H1 (cell line): Measurements from ENCODE around the gene GFY. TPM values are rescaled to one million over a fixed set of nuclear protein-coding genes. Genes with fewer than 3 reads are reported as not detected.

Experiments used
- CTCF ChIA-PET: fragments of 300-600 bp; sonication (Branson Sonifier 250); formaldehyde crosslinking; loops from one replicate; lab custom pipeline; 2021; ENCODE audit not compliant: partially characterized antibody; lab: Charles Lee
- POLR2A ChIA-PET: fragments of 300-600 bp; sonication (Branson Sonifier 250); formaldehyde crosslinking; loops from one replicate; lab custom pipeline; 2021; ENCODE audit warnings: inconsistent platforms; ENCODE audit not compliant: partially characterized antibody; lab: Charles Lee
- DNase-seq, 2 experiments: peaks; one replicate each; pipeline versions ENCODE4 v3.0.0 to v3.0.0-alpha.2; 2010 to 2022; ENCODE audit warnings: low spot score in 2 of 2, low read depth in 1 of 2, mixed read lengths in 1 of 2
- FAIRE-seq: peaks from 2 replicates; lab custom pipeline; 2011; peaks lifted over from hg19 to GRCh38; lab: Jason Lieb, UNC
- H2AFZ ChIP-seq: 2 replicates; pipeline ENCODE4 v1.8.1; 2012; ENCODE audit warnings: low read length, inconsistent platforms
- H2AK5ac ChIP-seq: 2 replicates; pipeline ENCODE4 v1.6.1; 2013; ENCODE audit warnings: low read depth, low read length
- H2BK120ac ChIP-seq: replicated peaks from 2 replicates; pipeline ENCODE3; 2013; ENCODE audit warnings: low read depth, low read length, inconsistent platforms
- H2BK12ac ChIP-seq: 2 replicates; pipeline ENCODE4 v1.6.1; 2013; ENCODE audit warnings: low read depth, low read length
- H2BK15ac ChIP-seq: 2 replicates; pipeline ENCODE4 v1.6.1; 2013; ENCODE audit warnings: low read length
- H2BK20ac ChIP-seq: 2 replicates; pipeline ENCODE4 v1.6.1; 2013; ENCODE audit warnings: low read length
- H2BK5ac ChIP-seq: 2 replicates; pipeline ENCODE4 v1.6.1; 2013; ENCODE audit warnings: low read depth, low read length
- H3K14ac ChIP-seq: 2 replicates; pipeline ENCODE4 v1.6.1; 2013; ENCODE audit warnings: inconsistent platforms; ENCODE audit not compliant: insufficient read length
- H3K18ac ChIP-seq: 2 replicates; pipeline ENCODE4 v1.6.1; 2013; ENCODE audit warnings: low read length; ENCODE audit errors: extremely low read depth
- H3K23ac ChIP-seq: 2 replicates; pipeline ENCODE4 v1.6.1; 2013; ENCODE audit warnings: inconsistent platforms; ENCODE audit not compliant: insufficient read length
- H3K23me2 ChIP-seq: 2 replicates; pipeline ENCODE4 v1.6.1; 2013; ENCODE audit warnings: low read depth, low read length
- H3K27ac ChIP-seq: 2 replicates; pipeline ENCODE4 v1.6.1; 2011; ENCODE audit warnings: low read depth, low read length, inconsistent platforms
- H3K27me3 ChIP-seq, 4 experiments: replicated peaks in 1 of 4; 1 replicate in 1 of 4; 2 replicates in 3 of 4; pipeline versions ENCODE4 v1.6.1 to v1.8.1; 2011 to 2013; ENCODE audit warnings: low read length in 3 of 4, mild to moderate bottlenecking in 3 of 4, inconsistent platforms in 2 of 4, mixed read lengths in 2 of 4, moderate library complexity in 1 of 4; ENCODE audit not compliant: control insufficient read depth in 3 of 4, insufficient read depth in 3 of 4; ENCODE audit errors: extremely low read depth in 1 of 4
- H3K36me3 ChIP-seq, 4 experiments: 2 replicates each; pipeline versions ENCODE4 v1.6.1 to v1.8.1; 2011 to 2013; ENCODE audit warnings: mild to moderate bottlenecking in 4 of 4, low read length in 3 of 4, moderate library complexity in 2 of 4, control low read depth in 1 of 4, inconsistent platforms in 1 of 4; ENCODE audit not compliant: insufficient read depth in 4 of 4, control insufficient read depth in 2 of 4
- H3K4ac ChIP-seq: replicated peaks from 2 replicates; pipeline ENCODE3; 2013; ENCODE audit warnings: low read length, low read depth, mixed read lengths, inconsistent platforms; ENCODE audit not compliant: insufficient read length
- H3K4me1 ChIP-seq, 4 experiments: replicated peaks in 1 of 4; 1 replicate in 1 of 4; 2 replicates in 3 of 4; pipeline versions ENCODE4 v1.6.1 to v1.8.1; 2011 to 2013; ENCODE audit warnings: low read length in 3 of 4, inconsistent platforms in 2 of 4, mixed read lengths in 1 of 4; ENCODE audit not compliant: insufficient read depth in 4 of 4, control insufficient read depth in 3 of 4
- H3K4me2 ChIP-seq, 2 experiments: 2 replicates each; pipeline versions ENCODE4 v1.6.1 to v1.8.1; 2011 to 2013; ENCODE audit warnings: low read depth in 2 of 2, low read length in 2 of 2, control low read depth in 1 of 2, inconsistent platforms in 1 of 2, mild to moderate bottlenecking in 1 of 2; ENCODE audit not compliant: insufficient read depth in 1 of 2
- H3K4me3 ChIP-seq, 4 experiments: fragments of 200-600, 300-600 bp in 1 of 4; sonication (generic), shearing (Covaris generic), sonication (Bioruptor Twin) in 1 of 4; 2 replicates each; pipeline versions ENCODE4 v1.5.1 to v1.8.1; 2011 to 2016; ENCODE audit warnings: low read length in 4 of 4, low read depth in 3 of 4, control low read depth in 2 of 4, inconsistent platforms in 2 of 4, mild to moderate bottlenecking in 2 of 4, mixed read lengths in 1 of 4, moderate library complexity in 1 of 4; ENCODE audit not compliant: insufficient read depth in 2 of 4; ENCODE audit errors: extremely low read depth in 1 of 4
- H3K56ac ChIP-seq: replicated peaks from 2 replicates; pipeline ENCODE3; 2013; ENCODE audit warnings: low read depth, mild to moderate bottlenecking, mixed read lengths, low read length, inconsistent platforms; ENCODE audit not compliant: insufficient read length
- H3K79me1 ChIP-seq: 2 replicates; pipeline ENCODE4 v1.6.1; 2013; ENCODE audit warnings: low read depth, low read length, control low read depth
- H3K79me2 ChIP-seq, 2 experiments: 2 replicates each; pipeline versions ENCODE4 v1.6.1 to v1.8.1; 2012 to 2013; ENCODE audit warnings: low read length in 2 of 2, mild to moderate bottlenecking in 2 of 2, inconsistent platforms in 1 of 2; ENCODE audit not compliant: insufficient read depth in 2 of 2, control insufficient read depth in 1 of 2
- H3K9ac ChIP-seq, 4 experiments: replicated peaks in 1 of 4; 1 replicate in 1 of 4; 2 replicates in 3 of 4; pipeline versions ENCODE4 v1.6.1 to v1.8.1; 2011 to 2013; ENCODE audit warnings: low read depth in 3 of 4, low read length in 3 of 4, control low read depth in 2 of 4, mild to moderate bottlenecking in 2 of 4, moderate library complexity in 2 of 4, inconsistent platforms in 1 of 4; ENCODE audit errors: extremely low read depth in 1 of 4
- H3K9me3 ChIP-seq, 2 experiments: 2 replicates each; pipeline versions ENCODE4 v1.6.1 to v1.8.1; 2012 to 2013; ENCODE audit warnings: mild to moderate bottlenecking in 2 of 2, moderate library complexity in 2 of 2, control low read depth in 1 of 2, inconsistent platforms in 1 of 2, low read depth in 1 of 2, low read length in 1 of 2, mixed read lengths in 1 of 2; ENCODE audit not compliant: insufficient read depth in 2 of 2
- H4K20me1 ChIP-seq, 2 experiments: replicated peaks in 1 of 2; 2 replicates each; pipeline versions ENCODE3 to v1.8.1; 2011 to 2013; ENCODE audit warnings: inconsistent platforms in 2 of 2, low read length in 2 of 2, mild to moderate bottlenecking in 1 of 2; ENCODE audit not compliant: insufficient read depth in 2 of 2, control insufficient read depth in 1 of 2
- H4K5ac ChIP-seq: 2 replicates; pipeline ENCODE4 v1.6.1; 2013; ENCODE audit warnings: low read length, low read depth, mixed read lengths, inconsistent platforms; ENCODE audit not compliant: insufficient read length
- H4K8ac ChIP-seq: 2 replicates; pipeline ENCODE4 v1.8.0; 2013; ENCODE audit warnings: mild to moderate bottlenecking, moderate library complexity, low read length, inconsistent platforms; ENCODE audit not compliant: insufficient read depth; ENCODE audit errors: extremely low read depth
- H4K91ac ChIP-seq: replicated peaks from 2 replicates; pipeline ENCODE3; 2013; ENCODE audit warnings: low read length, mixed read lengths, inconsistent platforms; ENCODE audit not compliant: insufficient read length
- EP300 ChIP-seq, 2 experiments: IDR thresholded peaks; 1 replicate in 1 of 2; 2 replicates in 1 of 2; pipeline ENCODE4 v1.6.1; 2011 to 2012; ENCODE audit warnings: low read depth in 2 of 2, low read length in 2 of 2, mild to moderate bottlenecking in 2 of 2, borderline replicate concordance in 1 of 2, inconsistent platforms in 1 of 2, moderate library complexity in 1 of 2
- HDAC6 ChIP-seq: IDR thresholded peaks from one replicate; pipeline ENCODE4 v1.7.1; 2012; ENCODE audit warnings: low read depth, mild to moderate bottlenecking, inconsistent platforms, low read length, moderate library complexity
- SIRT6 ChIP-seq: IDR thresholded peaks from one replicate; pipeline ENCODE4 v1.7.1; 2012; ENCODE audit warnings: low read length, inconsistent platforms
- WGBS, 2 experiments: shearing (Covaris generic) in 1 of 2; methylation state at CpG; one replicate each; pipeline versions ENCODE4 v1.1.6 to v1.1.7; 2013 to 2015; ENCODE audit warnings: low lambda C conversion rate in 2 of 2, mixed read lengths in 2 of 2, inconsistent platforms in 1 of 2, low coverage in 1 of 2, missing lambda C conversion rate in 1 of 2; ENCODE audit not compliant: insufficient replicate concordance in 2 of 2, insufficient coverage in 1 of 2, insufficient read length in 1 of 2; ENCODE audit errors: extremely low coverage in 1 of 2, missing lambda C conversion rate in 1 of 2; 5-methylcytosine and 5-hydroxymethylcytosine counted together
- polyA plus RNA-seq, 7 experiments: library from polyadenylated mRNA; depleted of rRNA in 3 of 7; stranded (reverse) in 5 of 7; unstranded in 2 of 7; fragments of >200 nt in 5 of 7; fragments of 200-250 nt in 2 of 7; gene quantifications; 1 replicate in 5 of 7; 2 replicates in 1 of 7; 4 replicates in 1 of 7; pipeline versions ENCODE4 v1.2.1 to v1.2.3, GENCODE V29; 2011 to 2013; ENCODE audit warnings: missing spikeins in 2 of 7, mixed read lengths in 2 of 7
- total RNA-seq: library from RNA; stranded (reverse); fragmentation: NEBNext Ultra II Directional; extraction: Animal tissue kit (Norgen Biotek cat#: 25700); gene quantifications from 2 replicates; pipeline ENCODE4 v1.2.1, GENCODE V29; 2021

GFY gene
- total and polyA plus RNA-seq, 2 of the 8 experiments (the other 6 are each of a cell fraction or from before 2014, with no cell fraction given), result 0.68 to 0.93 TPM

- no peak overlapping the region for H3K4ac ChIP-seq
- no peak overlapping the region for H2BK12ac ChIP-seq
- peaks cover 27 to 56% (median 48%) of the 10 kb centered on the region in 4 experiments for H3K27me3 ChIP-seq
- no peaks in the 10 kb centered on the region for H3K36me3 ChIP-seq
- no peak overlapping the region for H3K9ac ChIP-seq
- H4K91ac ChIP-seq, result no peak overlapping the region
- no peak overlapping the region for H3K14ac ChIP-seq
- H2BK20ac ChIP-seq, result no peak overlapping the region
- no peaks in the 10 kb centered on the region for H3K79me2 ChIP-seq
- FAIRE-seq, result no peak
- WGBS, 2 experiments, result 44% methylated on average over 4 of the region's 6 CpGs; no CpG with 5 or more reads in 1 of the 2 experiments
- no peak overlapping the region for H3K27ac ChIP-seq
- H4K20me1 ChIP-seq, result no peaks in the 10 kb centered on the region
- TF ChIP-seq EP300 (IDR thresholded peaks at IDR 0.05; ENCODE audit: borderline replicate concordance in 1 of 2, low read depth in 2 of 2, low read length in 2 of 2), result peak in 1 of 2 experiments; percentile 90; a peak in 1 of 3 replicates
- no peak for TF ChIP-seq HDAC6
- no peak for TF ChIP-seq SIRT6
- no peak overlapping the region for H4K8ac ChIP-seq
- no peak overlapping the region for H3K18ac ChIP-seq
- peak overlapping the region; percentile 53; the same call in 1 of the 2 replicates for H2AK5ac ChIP-seq
- CTCF ChIA-PET, result no interaction called here
- no peaks in the 10 kb centered on the region for H3K79me1 ChIP-seq
- H2AFZ ChIP-seq, result no peak overlapping the region
- H3K23ac ChIP-seq, result no peak overlapping the region
- H2BK5ac ChIP-seq, result no peak overlapping the region
- DNase-seq, result no peak
- H3K9me3 ChIP-seq, result no peaks in the 10 kb centered on the region
- H3K4me3 ChIP-seq, result no peak overlapping the region
- H3K23me2 ChIP-seq, result peaks cover 20% of the 10 kb centered on the region; the same call in 1 of the 2 replicates
- H3K4me1 ChIP-seq, result peaks cover 0 to 13% (median 11%) of the 10 kb centered on the region in 4 experiments; a peak in 5 of 7 replicates
- no peak overlapping the region for H2BK15ac ChIP-seq
- H4K5ac ChIP-seq, result no peak overlapping the region
- no peak overlapping the region for H3K4me2 ChIP-seq
- POLR2A ChIA-PET, result no interaction called here
- H2BK120ac ChIP-seq, result no peak overlapping the region
- H3K56ac ChIP-seq, result no peak overlapping the region
Measured at GRCh38 chr19:49438261-49438660, 13.1 kb downstream of the GFY start.
